HepG2 (cell line): ENCODE data around the gene PPM1M. TPM values are rescaled to one million over a fixed set of nuclear protein-coding genes. Genes with fewer than 3 reads are reported as not detected.

ENCODE experiments used
- AGO1 ChIP-seq: fragments of 200-400 bp; formaldehyde crosslinking; IDR thresholded peaks from 2 replicates; pipeline ENCODE4 v1.6.1; 2017; ENCODE audit warnings: mild to moderate bottlenecking, low read depth, low read length, moderate library complexity; ENCODE audit not compliant: poor library complexity, severe bottlenecking
- AKNA ChIP-seq: sonication (generic); formaldehyde crosslinking; IDR thresholded peaks from 2 replicates; pipeline ENCODE4 v1.4.0; 2020; ENCODE audit warnings: missing genetic modification reagents, borderline replicate concordance
- ARNTL ChIP-seq: sonication (generic); formaldehyde crosslinking; IDR thresholded peaks from 2 replicates; pipeline ENCODE4 v1.4.0; 2020; ENCODE audit warnings: mild to moderate bottlenecking, missing genetic modification reagents
- E2F2 ChIP-seq: sonication (generic); formaldehyde crosslinking; IDR thresholded peaks from 2 replicates; pipeline ENCODE4 v1.4.0; 2020; ENCODE audit warnings: missing genetic modification reagents, borderline replicate concordance
- FOXO4 ChIP-seq: sonication (generic); formaldehyde crosslinking; conservative IDR thresholded peaks from 2 replicates; pipeline ENCODE4 v1.8.1; 2023; ENCODE audit warnings: missing genetic modification reagents
- MXI1 ChIP-seq: IDR thresholded peaks from 3 replicates; pipeline ENCODE4 v1.6.1; 2012; ENCODE audit warnings: low read depth, low read length, inconsistent platforms, borderline replicate concordance
- NONO ChIP-seq, 2 experiments: fragments of 450-650 bp in 1 of 2; sonication (generic) in 1 of 2; formaldehyde crosslinking in 1 of 2; IDR thresholded peaks in 1 of 2; conservative IDR thresholded peaks in 1 of 2; 2 replicates each; pipeline versions ENCODE4 v1.6.1 to v1.8.0; 2017 to 2022; ENCODE audit warnings: mild to moderate bottlenecking in 1 of 2, missing genetic modification reagents in 1 of 2, moderate library complexity in 1 of 2
- PAXIP1 ChIP-seq: sonication (generic); formaldehyde crosslinking; conservative IDR thresholded peaks from 2 replicates; pipeline ENCODE4 v1.4.0; 2020; ENCODE audit warnings: mild to moderate bottlenecking, missing genetic modification reagents, moderate library complexity
- RARG ChIP-seq: sonication (generic); formaldehyde crosslinking; IDR thresholded peaks from 2 replicates; pipeline ENCODE4 v1.4.0; 2020; ENCODE audit warnings: low read depth, mild to moderate bottlenecking, missing genetic modification reagents
- TEAD2 ChIP-seq: sonication (generic); formaldehyde crosslinking; IDR thresholded peaks from 2 replicates; pipeline ENCODE4 v1.9.0; 2021; ENCODE audit warnings: missing genetic modification reagents
- ZNF225 ChIP-seq: sonication (generic); formaldehyde crosslinking; IDR thresholded peaks from 2 replicates; pipeline ENCODE4 v1.4.0; 2020; ENCODE audit warnings: mild to moderate bottlenecking, missing genetic modification reagents
- ZNF557 ChIP-seq: sonication (generic); formaldehyde crosslinking; IDR thresholded peaks from 2 replicates; pipeline ENCODE4 v1.4.0; 2020; ENCODE audit warnings: missing genetic modification reagents
- ZNF770 ChIP-seq: sonication (generic); formaldehyde crosslinking; IDR thresholded peaks from 2 replicates; pipeline ENCODE4 v1.5.0; 2020; ENCODE audit warnings: mild to moderate bottlenecking, missing genetic modification reagents
- polyA plus RNA-seq, 8 experiments: library from polyadenylated mRNA; depleted of rRNA in 3 of 8; stranded (reverse) in 7 of 8; unstranded in 1 of 8; fragments of >200 nt; fragmentation: Illumina TruSeq in 4 of 8; extraction: Trizol in 4 of 8; gene quantifications; 2 replicates each; pipeline versions ENCODE4 v1.2.1 to v1.2.3, GENCODE V29; 2011 to 2016; ENCODE audit warnings: low read depth in 4 of 8, missing spikeins in 1 of 8, mixed read lengths in 1 of 8; ENCODE audit not compliant: insufficient read depth in 1 of 8
- total RNA-seq, 5 experiments: library from RNA; depleted of rRNA; stranded (reverse); fragments of >200 nt; fragmentation: Illumina TruSeq; extraction: Trizol; gene quantifications; 2 replicates each; pipeline ENCODE4 v1.2.3, GENCODE V29; 2016; ENCODE audit warnings: low read depth in 1 of 5

Gene PPM1M
- total and polyA plus RNA-seq, 2 of the 13 experiments (the other 11 are each of a cell fraction or from before 2014, with no cell fraction given), result 2.5 to 5.9 TPM

- TF ChIP-seq ZNF770 (CRISPR knock-in tag), result peak; percentile 51
- TF ChIP-seq TEAD2 (CRISPR knock-in tag), result no peak
- TF ChIP-seq ZNF557 (CRISPR knock-in tag), result peak; percentile 37; the same call in 1 of the 2 replicates
- TF ChIP-seq E2F2 (CRISPR knock-in tag), result no peak
- TF ChIP-seq FOXO4 (CRISPR knock-in tag), result no peak
- peak; percentile 94; the same call in 2 of the 3 replicates for TF ChIP-seq MXI1
- no peak for TF ChIP-seq ZNF225 (CRISPR knock-in tag)
- peak; percentile 96 for TF ChIP-seq PAXIP1 (CRISPR knock-in tag)
- no peak for TF ChIP-seq RARG (CRISPR knock-in tag)
- 0 out of 2 replicates have a peak, but pooled peaks have one; percentile 9 for TF ChIP-seq AKNA
- TF ChIP-seq AGO1, result no peak
- TF ChIP-seq ARNTL, result peak; percentile 79; the same call in 1 of the 2 replicates
- TF ChIP-seq NONO (IDR thresholded peaks at IDR 0.05), result no peak
- TF ChIP-seq NONO (CRISPR knock-in tag; conservative IDR thresholded peaks at IDR 0.05), result peak; percentile 46
Observed at GRCh38 chr3:52289747-52290595, 44.4 kb downstream of the PPM1M start (continued).
